ENCODE results near the gene CFAP410.

Gene CFAP410

GRCh38 chr21:44291078-44291935 lies 47.9 kb downstream of the CFAP410 start:
- TF ChIP-seq REST (IDR thresholded peaks at IDR 0.05; ENCODE audit: low read depth) = no peak
- TF ChIP-seq EP300 (IDR thresholded peaks at IDR 0.05; ENCODE audit: borderline replicate concordance) = no peak
- TF ChIP-seq CEBPB (IDR thresholded peaks at IDR 0.05) = no peak
- TF ChIP-seq FOXM1 (IDR thresholded peaks at IDR 0.05; ENCODE audit: borderline replicate concordance, low read depth) = no peak
- TF ChIP-seq CREB1 (IDR thresholded peaks at IDR 0.05; ENCODE audit: low read depth) = no peak
- TF ChIP-seq ZBTB7A (IDR thresholded peaks at IDR 0.05; ENCODE audit: low read depth) = no peak
- TF ChIP-seq YY1 (IDR thresholded peaks at IDR 0.05; ENCODE audit: low read depth) = no peak
- no peak for TF ChIP-seq NFIC (IDR thresholded peaks at IDR 0.05)
- no peak for TF ChIP-seq TEAD4 (IDR thresholded peaks at IDR 0.05)
- TF ChIP-seq MAX (IDR thresholded peaks at IDR 0.05) = no peak
- no peak for TF ChIP-seq RAD21 (IDR thresholded peaks at IDR 0.05; ENCODE audit: low read depth)
- no peak for TF ChIP-seq TCF12 (IDR thresholded peaks at IDR 0.05; ENCODE audit: low read depth)
- no peak for TF ChIP-seq TAF1 (IDR thresholded peaks at IDR 0.05; ENCODE audit: low read depth)
- no peak for TF ChIP-seq USF1 (IDR thresholded peaks at IDR 0.05)
- TF ChIP-seq EGR1 (IDR thresholded peaks at IDR 0.05) = no peak

- TF ChIP-seq ZBTB7A (IDR thresholded peaks at IDR 0.05; ENCODE audit: low read depth) = no peak
- no peak for TF ChIP-seq TAF1 (IDR thresholded peaks at IDR 0.05; ENCODE audit: low read depth)
- TF ChIP-seq MAX (IDR thresholded peaks at IDR 0.05) = no peak
- no peak for TF ChIP-seq FOXM1 (IDR thresholded peaks at IDR 0.05; ENCODE audit: borderline replicate concordance, low read depth)
- no peak for TF ChIP-seq NFIC (IDR thresholded peaks at IDR 0.05)
- TF ChIP-seq USF1 (IDR thresholded peaks at IDR 0.05) = no peak
- no peak for TF ChIP-seq YY1 (IDR thresholded peaks at IDR 0.05; ENCODE audit: low read depth)
- no peak for TF ChIP-seq CEBPB (IDR thresholded peaks at IDR 0.05)
- no peak for TF ChIP-seq RAD21 (IDR thresholded peaks at IDR 0.05; ENCODE audit: low read depth)
- no peak for TF ChIP-seq REST (IDR thresholded peaks at IDR 0.05; ENCODE audit: low read depth)
These were observed 48.7 kb downstream of the CFAP410 start for GRCh38 chr21:44290327-44291077.

GRCh38 chr21:44289381-44290010 lies 49.7 kb downstream of the CFAP410 start:
- TF ChIP-seq USF1 (IDR thresholded peaks at IDR 0.05) = no peak
- TF ChIP-seq TCF12 (IDR thresholded peaks at IDR 0.05; ENCODE audit: low read depth) = no peak
- TF ChIP-seq RAD21 (IDR thresholded peaks at IDR 0.05; ENCODE audit: low read depth) = no peak
- no peak for TF ChIP-seq NFIC (IDR thresholded peaks at IDR 0.05)
- no peak for TF ChIP-seq TAF1 (IDR thresholded peaks at IDR 0.05; ENCODE audit: low read depth)
- TF ChIP-seq TEAD4 (IDR thresholded peaks at IDR 0.05) = no peak
- TF ChIP-seq EP300 (IDR thresholded peaks at IDR 0.05; ENCODE audit: borderline replicate concordance) = no peak
- no peak for TF ChIP-seq EGR1 (IDR thresholded peaks at IDR 0.05)
- no peak for TF ChIP-seq YY1 (IDR thresholded peaks at IDR 0.05; ENCODE audit: low read depth)

- TF ChIP-seq CREB1 (IDR thresholded peaks at IDR 0.05; ENCODE audit: low read depth) (no peak), CEBPB (IDR thresholded peaks at IDR 0.05) (no peak), REST (IDR thresholded peaks at IDR 0.05; ENCODE audit: low read depth) (no peak), NFIC (IDR thresholded peaks at IDR 0.05) (no peak), YY1 (IDR thresholded peaks at IDR 0.05; ENCODE audit: low read depth) (no peak), RAD21 (IDR thresholded peaks at IDR 0.05; ENCODE audit: low read depth) (no peak), EP300 (IDR thresholded peaks at IDR 0.05; ENCODE audit: borderline replicate concordance) (no peak), EGR1 (IDR thresholded peaks at IDR 0.05) (no peak), FOXM1 (IDR thresholded peaks at IDR 0.05; ENCODE audit: borderline replicate concordance, low read depth) (no peak), ZBTB7A (IDR thresholded peaks at IDR 0.05; ENCODE audit: low read depth) (no peak), TEAD4 (IDR thresholded peaks at IDR 0.05) (no peak), TAF1 (IDR thresholded peaks at IDR 0.05; ENCODE audit: low read depth) (no peak)
These were observed 50.7 kb downstream of the CFAP410 start for GRCh38 chr21:44288251-44289110.
